HG02642 (cell line): ENCODE measurements around the gene CORO2B.
"Not testable (repeated sequence)": the region's sequence is repeated elsewhere in the genome, so short reads cannot be mapped to it uniquely, and the experiment has no call there.

Experiments
- ATAC-seq: cut with Tn5 transposase; IDR thresholded peaks from one replicate; pipeline ENCODE4 v1.9.1; 2021; ENCODE audit warnings: mild to moderate bottlenecking; ENCODE audit not compliant: unreplicated experiment, poor library complexity

Gene CORO2B

DNA sequence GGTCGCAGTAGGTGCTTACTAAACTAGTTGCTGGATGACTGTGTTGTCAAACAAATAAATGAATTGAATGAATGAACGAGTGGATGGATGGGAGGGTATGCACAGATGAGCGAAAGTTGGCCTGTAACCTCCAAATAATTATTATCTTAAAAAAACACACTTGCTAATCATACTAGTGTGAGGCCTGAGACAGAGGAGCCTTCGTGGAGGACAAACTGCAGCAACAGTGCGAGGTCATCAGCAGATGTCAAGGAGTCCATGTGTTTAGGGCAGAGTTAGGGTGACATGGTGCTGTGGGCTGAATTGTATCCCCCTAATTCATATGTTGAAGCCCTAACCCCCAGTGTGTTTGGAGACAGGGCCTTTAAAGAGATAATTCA lies 24.4 kb downstream of the CORO2B start:
- ATAC-seq: no peak

DNA sequence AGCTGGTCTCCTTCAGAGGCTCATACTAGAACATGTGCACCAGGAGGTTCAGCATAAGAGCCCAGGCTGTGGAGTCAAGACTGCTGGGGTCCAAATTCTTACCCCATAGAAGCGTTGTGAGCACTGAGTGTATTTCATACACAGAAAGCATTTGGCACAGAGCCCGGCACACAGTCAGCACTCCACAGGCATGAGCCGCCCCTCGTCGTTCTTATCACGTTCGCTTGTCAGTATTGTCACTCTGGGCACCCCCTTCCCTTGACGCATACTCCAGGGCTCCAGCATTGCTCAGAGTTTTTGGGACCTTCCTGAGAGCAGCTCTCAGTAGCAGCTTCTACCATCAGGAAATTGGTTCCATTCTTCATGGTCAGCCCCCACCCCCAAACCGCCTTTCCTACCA lies 25.2 kb downstream of the CORO2B start:
- ATAC-seq: no peak

DNA sequence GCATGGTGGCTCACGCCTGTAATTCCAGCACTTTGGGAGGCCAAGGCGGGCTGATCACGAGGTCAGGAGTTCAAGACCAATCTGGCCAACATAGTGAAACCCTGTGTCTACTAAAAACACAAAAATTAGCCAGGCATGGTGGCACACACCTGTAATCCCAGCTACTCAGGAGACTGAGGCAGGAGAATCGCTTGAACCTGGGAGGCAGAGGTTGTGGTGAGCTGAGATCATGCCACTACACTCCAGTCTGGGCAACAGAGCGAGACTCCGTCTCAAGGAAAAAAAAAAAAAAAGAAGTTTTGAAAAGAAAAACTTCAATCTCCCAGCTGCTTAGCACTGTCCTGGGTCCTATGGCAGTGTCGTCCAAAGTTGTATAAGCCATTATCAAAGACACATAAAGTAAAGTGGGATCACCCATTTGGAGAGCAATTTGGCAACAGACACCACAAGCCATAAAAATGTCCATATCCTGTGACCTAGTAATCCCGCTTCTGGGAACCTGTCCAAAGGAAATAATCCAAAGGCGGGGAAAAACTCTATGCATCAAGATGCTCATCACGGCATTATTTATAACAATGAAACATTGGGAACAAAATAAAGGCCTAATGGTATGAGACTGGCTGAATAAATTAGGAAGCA lies 26.2 kb downstream of the CORO2B start:
- not testable (repeated sequence) for ATAC-seq

DNA sequence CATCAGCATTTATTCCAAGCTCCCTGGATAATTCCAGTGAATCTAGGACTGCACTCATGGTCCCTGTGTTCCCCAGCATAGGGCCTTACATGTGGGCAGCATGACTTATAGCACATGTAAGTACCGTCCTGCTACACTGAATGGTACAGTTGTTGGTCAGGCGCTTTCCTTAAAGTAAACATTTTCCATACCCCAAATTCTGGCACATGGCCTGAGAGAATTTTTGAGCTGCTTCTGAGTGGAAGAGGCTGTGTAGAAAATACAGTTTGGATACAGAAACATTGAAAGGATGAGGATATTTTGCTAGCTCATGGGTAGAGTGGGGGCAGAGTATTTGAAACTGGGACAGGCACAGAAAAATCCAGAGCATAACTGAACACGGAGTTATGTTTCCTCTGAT lies 27.6 kb downstream of the CORO2B start:
- no peak for ATAC-seq

DNA sequence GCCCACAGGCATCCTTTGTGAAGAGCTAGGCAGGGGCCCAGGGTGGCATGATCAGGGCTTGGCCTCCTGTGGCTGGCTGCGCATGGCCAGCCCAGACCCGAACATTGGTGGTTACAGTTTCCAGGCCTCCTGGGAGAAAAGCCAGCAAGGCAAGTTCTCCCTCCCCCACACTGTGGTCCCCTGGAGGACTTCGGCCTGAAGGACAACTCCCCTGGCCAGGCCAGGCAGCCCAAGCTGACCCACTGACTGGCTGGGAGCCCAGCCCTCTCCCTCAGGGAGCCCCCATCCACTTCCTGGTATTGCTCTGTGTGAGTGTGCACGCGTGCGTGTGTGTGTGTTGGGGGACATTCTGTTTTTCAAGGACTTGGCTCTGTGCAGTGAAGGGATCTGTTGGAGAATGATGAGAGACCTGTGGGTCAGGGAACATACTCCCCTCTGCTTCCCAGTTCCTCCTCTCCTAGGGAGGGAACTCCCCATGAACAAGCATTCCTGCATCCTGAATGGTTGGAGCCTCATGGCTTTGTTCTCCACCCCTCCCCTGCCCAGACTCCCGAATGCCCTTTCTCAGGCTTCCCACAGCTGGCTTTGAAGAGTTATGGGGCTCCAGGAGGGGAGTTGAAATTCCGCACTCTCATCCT lies 29.5 kb downstream of the CORO2B start:
- no peak for ATAC-seq

DNA sequence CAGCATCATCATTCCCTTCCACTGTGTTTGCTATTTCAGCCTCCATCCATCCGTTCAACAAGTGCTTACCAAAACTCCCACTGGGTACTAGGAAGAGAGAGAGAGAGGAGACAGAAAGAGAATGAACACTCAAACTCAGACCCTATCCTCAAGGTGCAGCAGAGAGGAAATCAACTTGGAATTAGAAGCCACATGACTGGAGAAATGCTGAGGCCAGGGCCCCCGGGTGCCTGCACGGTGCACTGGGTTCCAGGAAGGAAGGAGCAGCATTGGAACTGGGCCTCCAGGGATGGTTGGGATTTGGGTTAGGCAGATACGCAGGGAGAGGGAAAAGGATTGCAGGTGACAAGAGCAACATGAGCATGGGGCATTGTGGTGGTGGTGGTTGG lies 30.0 kb downstream of the CORO2B start:
- ATAC-seq: no peak

DNA sequence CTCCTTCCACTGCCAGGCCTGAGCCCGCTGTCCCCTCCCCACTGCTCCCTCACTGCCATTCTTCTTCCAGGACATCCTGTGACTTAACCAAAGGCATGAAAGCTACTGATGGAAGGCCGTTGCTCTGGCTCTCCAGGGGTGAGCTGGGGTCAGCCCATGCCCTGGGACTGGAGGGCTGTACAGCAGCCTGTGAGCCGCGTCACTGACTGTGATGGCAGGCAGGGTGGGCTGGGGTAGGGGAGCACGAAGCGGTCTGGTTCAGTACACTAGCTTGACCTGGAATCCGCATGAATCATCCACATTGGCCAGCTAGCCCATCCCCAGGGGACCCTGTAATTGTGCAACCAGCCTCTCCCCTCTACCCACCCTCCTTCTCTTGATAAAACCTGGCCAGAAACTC lies 30.8 kb downstream of the CORO2B start:
- no peak for ATAC-seq

DNA sequence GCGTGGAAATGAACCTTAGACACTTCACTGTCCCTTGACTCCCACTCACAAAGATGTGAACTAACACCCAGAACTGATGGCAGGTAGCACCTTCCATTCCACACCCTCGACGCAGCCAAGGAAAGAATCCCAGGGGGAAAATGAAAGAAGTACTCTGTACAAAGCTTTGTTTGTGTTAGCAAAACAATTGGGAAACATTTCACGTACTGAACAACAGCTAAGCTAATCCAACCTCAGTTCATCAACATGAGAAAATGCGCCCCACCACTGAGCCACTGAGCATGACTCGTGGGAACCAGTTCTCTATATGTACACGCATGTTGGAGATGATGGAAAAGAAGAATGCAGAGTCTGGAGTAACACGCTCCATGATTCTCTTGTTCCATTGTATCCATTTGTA lies 32.0 kb downstream of the CORO2B start:
- ATAC-seq: no peak

DNA sequence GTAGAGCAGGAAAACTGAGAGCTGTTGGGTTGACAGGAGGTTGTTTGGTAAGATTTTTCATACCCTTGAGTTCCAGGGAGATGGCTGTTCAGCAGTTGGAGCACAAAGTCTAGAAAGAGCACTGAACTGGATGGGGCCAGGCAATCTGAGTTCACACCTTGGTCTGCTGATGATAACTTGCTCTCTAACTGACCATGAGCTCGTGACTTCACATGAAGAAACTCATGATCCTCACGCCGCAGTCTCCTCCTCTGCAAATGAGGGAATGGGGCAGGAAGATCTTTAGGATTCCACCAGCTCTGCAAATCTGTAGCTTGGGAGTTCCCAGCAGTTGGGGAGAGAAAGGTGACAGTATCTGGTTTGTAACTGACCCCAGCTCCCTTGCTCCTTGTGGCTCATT lies 33.7 kb downstream of the CORO2B start:
- no peak for ATAC-seq

DNA sequence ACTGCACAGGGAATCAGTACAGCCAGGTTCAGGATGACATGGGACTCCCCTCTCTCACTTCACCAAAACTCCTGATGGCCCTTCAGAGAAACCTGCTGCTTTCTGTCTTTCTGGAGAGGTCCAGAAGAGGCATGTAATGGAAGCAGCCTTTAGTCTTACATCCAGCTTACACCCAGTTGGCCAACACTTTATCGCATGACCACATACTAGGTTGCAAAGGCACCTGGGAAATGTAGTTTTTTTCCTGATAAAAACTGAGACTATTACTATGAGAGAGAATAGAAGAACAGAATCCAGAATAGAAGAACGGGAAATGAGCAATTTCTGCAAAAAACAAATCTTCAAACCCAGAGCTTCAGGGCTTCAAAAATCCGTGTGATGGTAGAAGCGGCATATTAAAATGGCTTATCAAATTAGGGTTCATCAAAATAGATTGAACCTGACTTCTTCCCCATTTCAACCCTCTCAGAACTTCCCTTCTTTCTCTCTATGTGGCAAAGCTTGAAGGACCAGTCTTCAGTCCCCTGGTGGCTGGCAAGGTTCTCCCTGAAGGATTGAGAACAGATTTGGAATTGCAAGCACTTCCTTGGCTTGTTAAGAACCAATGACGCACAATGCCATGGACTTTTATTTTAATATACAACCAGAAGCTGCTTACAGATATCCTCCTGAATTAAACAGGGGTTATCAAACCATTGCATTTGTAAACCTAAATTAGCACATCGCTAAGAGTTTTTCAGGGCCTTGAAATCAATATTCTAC lies 34.4 kb downstream of the CORO2B start:
- ATAC-seq: no peak

DNA sequence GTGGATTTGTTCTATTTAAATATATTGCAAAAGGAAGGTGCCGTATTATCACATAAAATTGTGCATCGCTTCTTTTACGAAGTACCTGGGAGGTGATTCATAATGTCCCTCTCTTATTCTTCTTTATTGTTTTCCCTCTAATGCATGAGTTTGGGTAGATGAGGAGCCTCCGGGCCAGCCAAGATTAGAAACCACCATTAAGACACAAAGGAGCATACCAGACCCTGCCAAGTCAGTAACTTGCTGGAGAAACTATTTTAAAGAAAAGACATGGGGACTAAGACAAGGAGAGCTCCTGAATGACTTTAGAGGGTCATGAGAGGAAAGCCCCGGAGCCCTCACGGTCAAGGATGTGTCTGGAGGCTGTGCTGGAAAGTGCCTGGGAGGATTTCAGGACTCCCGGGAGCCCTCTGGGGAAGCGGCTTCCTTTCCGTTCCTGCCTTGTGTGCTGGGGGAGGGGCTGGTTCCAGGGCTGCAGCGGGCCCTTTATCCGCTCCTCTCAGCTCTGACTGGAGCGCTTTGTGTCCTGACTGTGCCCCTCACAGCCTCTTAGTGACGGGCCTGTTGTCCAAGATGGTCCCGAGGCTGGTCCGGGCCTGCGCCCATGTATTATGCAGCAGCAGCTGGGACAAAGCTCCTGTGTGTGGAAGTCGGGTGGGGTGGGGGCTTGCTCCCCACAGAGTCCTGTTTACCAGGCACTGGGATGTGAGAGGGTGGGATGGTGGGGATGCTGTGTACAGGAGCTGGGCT lies 35.7 kb downstream of the CORO2B start:
- no peak for ATAC-seq

DNA sequence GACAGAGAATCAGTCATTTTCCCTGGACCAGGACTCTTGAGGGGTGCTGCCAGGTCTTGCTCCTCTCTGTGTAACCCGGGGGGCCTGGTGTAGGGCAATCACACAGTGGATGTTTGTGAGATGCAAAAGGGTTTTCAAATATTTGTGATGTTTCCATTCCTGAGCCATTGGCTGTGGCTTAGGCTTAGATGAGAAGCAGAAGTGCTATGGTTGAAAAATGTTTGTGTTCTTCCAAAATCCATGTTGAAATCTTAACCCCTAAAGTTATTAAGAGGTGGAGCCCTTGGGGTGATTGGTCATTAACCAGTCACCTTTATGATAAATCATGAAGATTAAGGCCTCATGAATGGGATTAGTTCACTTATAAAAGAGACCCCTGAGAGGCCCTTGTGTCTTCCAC lies 36.5 kb downstream of the CORO2B start:
- ATAC-seq: no peak

DNA sequence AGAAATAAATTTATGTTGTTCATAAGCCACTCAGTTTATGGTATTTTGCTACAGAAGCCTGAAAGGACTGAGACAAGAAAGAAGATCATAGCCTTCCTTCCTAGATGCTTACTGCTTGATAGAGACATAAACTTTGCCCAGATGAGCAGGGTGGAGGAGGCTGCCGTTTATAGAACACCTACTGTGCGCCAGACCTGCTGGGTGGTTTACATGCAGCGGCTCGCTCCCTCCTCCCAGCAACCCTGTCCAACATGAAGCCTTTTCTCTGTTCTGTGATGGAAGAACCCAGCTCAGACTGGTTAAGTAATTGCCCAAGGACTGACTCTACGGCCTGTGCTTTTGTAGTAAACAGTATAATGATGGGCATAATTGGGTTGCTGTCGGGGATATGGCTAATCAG lies 37.0 kb downstream of the CORO2B start:
- no peak for ATAC-seq

DNA sequence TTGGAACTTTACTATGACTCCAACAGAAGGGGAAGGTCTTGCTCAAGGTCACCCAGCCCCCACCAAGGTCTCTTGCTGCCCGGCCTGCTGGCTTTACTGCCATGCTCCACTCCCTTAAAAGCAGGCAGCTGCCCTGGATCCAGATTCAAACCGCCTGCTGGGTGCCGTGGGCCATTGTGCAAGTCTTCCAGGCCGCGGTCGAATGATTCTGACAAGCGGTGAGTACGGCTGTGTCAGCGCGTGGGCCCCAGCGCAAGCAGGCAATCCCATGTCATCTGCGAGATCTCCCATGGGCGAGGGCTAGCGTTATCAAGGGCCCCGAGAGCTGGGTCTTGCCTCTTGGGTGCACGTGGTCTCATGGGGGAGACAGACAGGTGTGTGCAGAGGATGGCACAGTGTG lies 37.6 kb downstream of the CORO2B start:
- no peak for ATAC-seq

DNA sequence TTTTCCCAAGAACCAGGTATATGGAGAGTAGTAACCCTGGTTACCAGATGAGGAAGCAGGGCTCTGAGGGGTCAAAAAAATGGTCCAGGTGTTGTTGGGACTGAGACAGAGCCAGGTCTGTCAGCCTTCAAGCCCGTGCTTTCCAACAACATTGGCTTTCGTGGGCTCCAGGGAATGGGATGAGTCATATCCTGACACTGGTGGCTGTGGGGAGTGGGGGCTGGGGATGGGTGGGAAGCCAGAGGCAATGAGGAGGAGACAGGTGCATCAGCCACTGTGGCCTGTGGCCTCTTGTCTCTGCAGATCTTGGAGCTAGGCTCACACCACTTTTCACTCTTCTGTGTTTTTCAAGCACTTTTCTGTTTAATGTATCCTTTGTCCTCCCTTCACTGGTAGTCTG lies 38.2 kb downstream of the CORO2B start:
- no peak for ATAC-seq

DNA sequence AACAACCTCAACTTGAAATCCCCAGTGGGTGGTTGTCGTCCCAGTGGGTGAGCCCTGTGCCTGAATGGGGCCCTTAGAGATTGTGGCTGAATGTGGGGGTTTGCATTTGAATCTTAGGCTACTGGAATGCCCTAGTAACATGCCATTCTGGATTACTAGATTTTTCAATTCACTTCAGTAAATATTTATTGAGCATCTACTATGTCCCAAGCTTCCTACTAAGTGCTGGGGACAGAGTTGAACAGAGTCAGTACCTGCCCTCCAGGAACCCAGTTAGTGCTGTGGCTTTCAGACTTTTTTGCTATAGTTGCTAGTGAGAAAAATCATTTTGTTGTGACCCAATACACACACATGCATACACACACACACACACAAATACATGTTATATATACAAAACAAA lies 39.0 kb downstream of the CORO2B start:
- no peak for ATAC-seq

DNA sequence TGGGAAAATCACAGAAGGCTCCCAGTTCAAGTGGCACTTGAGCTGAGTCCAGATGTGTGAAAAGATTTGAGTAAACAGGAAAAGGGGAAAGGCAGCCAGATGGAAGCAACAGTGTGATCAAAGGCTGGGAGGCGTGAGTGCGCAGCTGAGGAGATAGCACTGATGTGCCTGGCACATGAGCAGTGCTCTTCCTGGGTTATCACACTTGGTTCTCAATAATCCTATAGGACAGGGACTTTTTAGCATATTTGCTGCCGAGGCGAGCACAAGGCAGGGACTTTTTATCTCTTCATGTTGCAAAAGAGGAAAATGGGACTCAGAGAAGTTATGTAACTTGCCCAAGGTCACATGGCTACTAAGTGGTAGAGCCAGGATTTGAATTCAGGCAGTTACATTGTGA lies 39.6 kb downstream of the CORO2B start:
- no peak for ATAC-seq

DNA sequence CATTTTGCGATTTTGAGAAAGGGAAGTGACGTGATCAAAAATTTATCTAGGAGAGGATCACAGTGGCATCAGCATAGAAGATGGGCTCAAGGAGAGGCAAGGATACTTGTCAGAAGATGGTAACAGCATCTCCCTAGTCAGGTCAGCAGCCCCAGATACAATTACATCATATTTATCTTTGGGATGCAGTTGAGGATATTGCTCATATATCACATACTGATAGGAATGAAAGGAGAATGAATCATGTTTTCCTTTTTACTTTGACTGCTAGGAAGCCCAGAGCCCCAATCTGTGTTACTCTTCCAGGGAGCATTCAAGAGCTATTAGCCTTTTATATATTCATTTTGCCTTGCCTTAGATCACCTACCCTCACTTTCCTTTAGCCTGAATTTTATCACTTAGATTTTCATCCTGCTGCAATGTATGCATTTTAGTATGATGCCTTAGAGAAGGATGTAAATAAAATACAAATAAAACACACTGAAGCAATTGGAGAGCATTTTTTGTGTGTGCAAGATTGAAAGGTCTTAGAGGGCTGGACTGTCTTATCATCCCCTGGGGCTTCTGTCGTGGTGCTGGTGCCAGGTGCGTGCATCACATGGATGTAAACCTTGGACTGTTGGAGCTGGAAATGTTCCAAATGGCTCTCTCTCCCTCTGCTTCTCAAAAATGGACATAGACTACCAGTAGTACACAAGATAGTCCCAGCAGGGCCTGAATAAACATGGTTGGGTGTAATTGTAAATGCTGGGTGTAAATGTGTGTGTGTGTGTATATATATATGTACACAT lies 40.3 kb downstream of the CORO2B start:
- no peak for ATAC-seq

DNA sequence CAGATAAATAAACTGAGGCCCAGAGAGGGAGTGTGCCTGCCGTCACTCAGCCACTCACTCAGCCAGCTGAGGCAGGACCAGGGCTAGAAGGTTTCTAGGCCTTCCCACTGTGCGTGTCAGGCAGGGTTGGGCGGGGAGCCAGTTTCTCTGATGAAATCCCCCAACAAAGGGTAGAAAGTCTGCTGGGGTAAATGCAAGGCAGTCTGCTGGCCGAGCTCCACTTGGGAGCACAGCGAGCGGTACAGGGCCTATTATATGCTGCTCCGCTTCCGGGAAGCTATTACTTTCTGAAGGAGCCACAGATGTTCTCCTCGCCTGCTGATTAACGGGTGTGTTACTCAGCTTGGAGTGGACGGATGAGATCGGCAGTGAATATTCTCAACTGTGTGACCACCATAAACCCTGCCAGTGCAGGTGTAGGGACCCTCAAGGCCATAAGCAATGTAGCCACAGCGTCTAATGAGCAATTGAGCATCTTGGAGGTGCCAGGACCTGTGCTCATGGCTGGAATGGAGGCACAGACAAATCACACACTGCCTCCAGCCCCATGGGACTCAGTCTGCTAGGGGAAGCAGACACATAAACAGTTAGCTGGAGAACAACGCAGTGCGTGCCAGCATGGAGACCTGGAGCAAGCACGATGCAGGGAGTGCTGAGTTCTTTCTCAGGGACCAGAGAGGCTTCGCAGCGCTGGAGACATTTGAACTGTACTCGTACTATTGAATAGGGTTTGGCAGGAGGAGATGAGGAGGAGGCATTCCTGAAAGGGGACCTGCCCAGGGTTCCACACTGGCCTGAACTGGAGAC lies 42.1 kb downstream of the CORO2B start:
- no peak for ATAC-seq

DNA sequence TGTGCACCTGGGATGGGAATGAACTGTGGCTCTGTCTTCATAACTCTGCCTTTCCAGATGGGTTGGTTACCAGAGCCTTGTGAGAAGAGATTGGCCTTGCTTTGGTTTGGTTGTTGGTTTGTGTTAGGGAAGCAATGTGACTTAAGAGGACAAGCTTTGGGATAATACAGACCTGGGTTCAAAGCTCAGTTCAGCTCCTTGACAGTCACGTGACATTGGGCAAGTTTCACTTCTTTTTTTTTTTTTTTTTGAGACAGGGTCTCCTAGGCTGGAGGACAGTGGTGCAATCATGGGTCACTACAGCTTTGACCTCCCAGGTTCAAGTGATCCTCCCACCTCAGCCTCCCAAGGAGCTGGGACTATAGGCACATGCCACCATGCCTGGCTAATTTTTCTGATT lies 42.7 kb downstream of the CORO2B start:
- ATAC-seq: no peak
